Raji (cell line): ENCODE data around the gene SLC6A4.

Source experiments
- POLR2A ChIP-seq: IDR thresholded peaks from 2 replicates; pipeline ENCODE4 v1.6.1; 2011; ENCODE audit warnings: low read depth, low read length, control low read depth; ENCODE audit not compliant: insufficient read depth

SLC6A4 gene

GRCh38 chr17:30235386-30236296 lies at the start of gene SLC6A4:
TSS of gene SLC6A4 (minus strand) at chr17:30235697. CDS start at chr17:30221958, 13,739 bp downstream.
- no peak for TF ChIP-seq POLR2A

- TF ChIP-seq POLR2A = no peak
Measured at GRCh38 chr17:30279156-30279555, 43.7 kb upstream of the SLC6A4 start.

GRCh38 chr17:30278032-30278431 lies 42.5 kb upstream of the SLC6A4 start:
- no peak for TF ChIP-seq POLR2A

- no peak for TF ChIP-seq POLR2A
Measured at GRCh38 chr17:30275911-30276310, 40.4 kb upstream of the SLC6A4 start.

GRCh38 chr17:30274887-30275286 lies 39.4 kb upstream of the SLC6A4 start:
- TF ChIP-seq POLR2A = no peak

GRCh38 chr17:30273373-30273772 lies 37.9 kb upstream of the SLC6A4 start:
- TF ChIP-seq POLR2A = no peak

- no peak for TF ChIP-seq POLR2A
Measured at GRCh38 chr17:30271102-30271501, 35.6 kb upstream of the SLC6A4 start.

GRCh38 chr17:30267625-30268024 lies 32.1 kb upstream of the SLC6A4 start:
- TF ChIP-seq POLR2A = no peak

- TF ChIP-seq POLR2A = no peak
Measured at GRCh38 chr17:30263552-30264333, 28.2 kb upstream of the SLC6A4 start.

GRCh38 chr17:30256756-30257506 lies 21.4 kb upstream of the SLC6A4 start:
- TF ChIP-seq POLR2A = no peak

GRCh38 chr17:30254150-30254549 lies 18.7 kb upstream of the SLC6A4 start:
- no peak for TF ChIP-seq POLR2A

GRCh38 chr17:30253312-30253711 lies 17.8 kb upstream of the SLC6A4 start:
- TF ChIP-seq POLR2A = no peak

GRCh38 chr17:30251931-30252330 lies 16.4 kb upstream of the SLC6A4 start:
- no peak for TF ChIP-seq POLR2A

GRCh38 chr17:30249460-30249859 lies 14.0 kb upstream of the SLC6A4 start:
- TF ChIP-seq POLR2A = no peak

- no peak for TF ChIP-seq POLR2A
Measured at GRCh38 chr17:30248786-30249185, 13.3 kb upstream of the SLC6A4 start.
